ENCODE measurements around the gene MTMR10.

The MTMR10 gene

GRCh38 chr15:30929982-30930381 is 61.4 kb downstream of the MTMR10 start:
- no peak for DNase-seq (ENCODE audit: low read depth)
- no peak for TF ChIP-seq CTCF (IDR thresholded peaks at IDR 0.05; ENCODE audit: control insufficient read depth, extremely low read depth, insufficient read depth)
- H3K4me3 ChIP-seq (ENCODE audit: low read depth, low read length), result no peak overlapping the region

- no peak overlapping the region for H3K4me3 ChIP-seq (ENCODE audit: low read depth, low read length)
- TF ChIP-seq CTCF (IDR thresholded peaks at IDR 0.05; ENCODE audit: control insufficient read depth, extremely low read depth, insufficient read depth), result no peak
- no peak for DNase-seq (ENCODE audit: low read depth)
Measured at GRCh38 chr15:30929064-30929669, 62.3 kb downstream of the MTMR10 start.

- no peak for DNase-seq (ENCODE audit: low read depth)
- no peak for TF ChIP-seq CTCF (IDR thresholded peaks at IDR 0.05; ENCODE audit: control insufficient read depth, extremely low read depth, insufficient read depth)
- H3K4me3 ChIP-seq (ENCODE audit: low read depth, low read length), result no peak overlapping the region
Measured at GRCh38 chr15:30928076-30928475, 63.4 kb downstream of the MTMR10 start.

- DNase-seq (ENCODE audit: low read depth), result no peak
- no peak for TF ChIP-seq CTCF (IDR thresholded peaks at IDR 0.05; ENCODE audit: control insufficient read depth, extremely low read depth, insufficient read depth)
Measured at GRCh38 chr15:30927148-30927761, 64.2 kb downstream of the MTMR10 start.

GRCh38 chr15:30926161-30926560 is 65.3 kb downstream of the MTMR10 start:
- no peak for TF ChIP-seq CTCF (IDR thresholded peaks at IDR 0.05; ENCODE audit: control insufficient read depth, extremely low read depth, insufficient read depth)

More at GRCh38 chr15:30927148-30927761, 64.2 kb downstream of the MTMR10 start:
- H3K4me3 ChIP-seq (ENCODE audit: low read depth, low read length), result no peak overlapping the region

GRCh38 chr15:30925686-30926085 is 65.7 kb downstream of the MTMR10 start:
- DNase-seq (ENCODE audit: low read depth), result no peak
- H3K4me3 ChIP-seq (ENCODE audit: low read depth, low read length), result no peak overlapping the region
- no peak for TF ChIP-seq CTCF (IDR thresholded peaks at IDR 0.05; ENCODE audit: control insufficient read depth, extremely low read depth, insufficient read depth)

More at GRCh38 chr15:30926161-30926560, 65.3 kb downstream of the MTMR10 start:
- no peak overlapping the region for H3K4me3 ChIP-seq (ENCODE audit: low read depth, low read length)
- no peak for DNase-seq (ENCODE audit: low read depth)

- no peak for DNase-seq (ENCODE audit: low read depth)
- no peak overlapping the region for H3K4me3 ChIP-seq (ENCODE audit: low read depth, low read length)
- no peak for TF ChIP-seq CTCF (IDR thresholded peaks at IDR 0.05; ENCODE audit: control insufficient read depth, extremely low read depth, insufficient read depth)
Measured at GRCh38 chr15:30924353-30924752, 67.1 kb downstream of the MTMR10 start.
